Cardiac muscle cell (in vitro differentiated cells and primary cell): Measurements from ENCODE around the gene HEBP2. TPM values are rescaled to one million over a fixed set of nuclear protein-coding genes. Genes with fewer than 3 reads are reported as not detected.

Experiments used
- DNase-seq, 2 donors: peaks; one replicate each; pipeline versions ENCODE4 v3.0.0 to v3.0.0-alpha.2; 2010 to 2017; ENCODE audit warnings: low read depth in 1 of 2, low spot score in 1 of 2
- H3K27ac ChIP-seq: fragments of 200-600 bp; sonication (generic); 2 replicates; pipeline ENCODE4 v1.5.1; 2016
- H3K27me3 ChIP-seq: fragments of 200-600 bp; sonication (generic); 2 replicates; pipeline ENCODE4 v1.6.0; 2016; ENCODE audit warnings: control low read depth
- H3K36me3 ChIP-seq: fragments of 200-600 bp; sonication (generic); 2 replicates; pipeline ENCODE4 v1.5.1; 2016; ENCODE audit warnings: control low read depth
- H3K4me1 ChIP-seq: fragments of 200-600 bp; sonication (generic); 2 replicates; pipeline ENCODE4 v1.8.1; 2017; ENCODE audit warnings: low read depth, mild to moderate bottlenecking, mixed run types
- H3K4me3 ChIP-seq: fragments of 200-600 bp; sonication (generic); 2 replicates; pipeline ENCODE4 v1.5.1; 2016; ENCODE audit warnings: mild to moderate bottlenecking
- H3K9me3 ChIP-seq: fragments of 200-600 bp; sonication (generic); 2 replicates; pipeline ENCODE4 v1.5.1; 2017; ENCODE audit warnings: low read depth, mild to moderate bottlenecking, control low read depth
- CTCF ChIP-seq: IDR thresholded peaks from 2 replicates; pipeline ENCODE4 v1.5.1; 2012; ENCODE audit warnings: low read depth, mild to moderate bottlenecking, low read length
- polyA plus RNA-seq: library from polyadenylated mRNA; unstranded; fragments of >200 nt; fragmentation: Nextera tagmentation; extraction: Ambion mirVana; gene quantifications from 2 replicates; pipeline ENCODE4 v1.2.1, GENCODE V29; 2016
- total RNA-seq: library from RNA; depleted of rRNA; stranded (reverse); fragments of >200 nt; gene quantifications from 2 replicates; pipeline ENCODE4 v1.2.3, GENCODE V29; 2016

Gene HEBP2
- total and polyA plus RNA-seq, 2 experiments from 2014 or later = 55.9 to 109 TPM

GRCh38 chr6:138434096-138434495 lies 30.1 kb downstream of the HEBP2 start:
- H3K27ac ChIP-seq = no peak overlapping the region
- DNase-seq = no peak
- H3K4me1 ChIP-seq = peaks cover 20% of the 10 kb centered on the region
- H3K27me3 ChIP-seq = no peaks in the 10 kb centered on the region
- no peak for TF ChIP-seq CTCF
- no peaks in the 10 kb centered on the region for H3K9me3 ChIP-seq
- no peak overlapping the region for H3K4me3 ChIP-seq
- no peaks in the 10 kb centered on the region for H3K36me3 ChIP-seq

- Histone ChIP-seq H3K4me3 (no peak overlapping the region), H3K9me3 (no peaks in the 10 kb centered on the region), H3K36me3 (no peaks in the 10 kb centered on the region)
Measured at GRCh38 chr6:138434925-138435324, 30.9 kb downstream of the HEBP2 start.

GRCh38 chr6:138439546-138439945 lies 35.5 kb downstream of the HEBP2 start:
- no peak for TF ChIP-seq CTCF
- no peaks in the 10 kb centered on the region for H3K4me1 ChIP-seq
- no peaks in the 10 kb centered on the region for H3K36me3 ChIP-seq
- H3K27ac ChIP-seq = no peak overlapping the region
- DNase-seq = no peak
- no peaks in the 10 kb centered on the region for H3K27me3 ChIP-seq
- no peak overlapping the region for H3K4me3 ChIP-seq
- no peaks in the 10 kb centered on the region for H3K9me3 ChIP-seq

More at GRCh38 chr6:138434925-138435324, 30.9 kb downstream of the HEBP2 start:
- H3K4me1 ChIP-seq = peaks cover 12% of the 10 kb centered on the region
- TF ChIP-seq CTCF = no peak
- H3K27ac ChIP-seq = no peak overlapping the region
- DNase-seq = no peak
- H3K27me3 ChIP-seq = no peaks in the 10 kb centered on the region

- Histone ChIP-seq H3K36me3 (no peaks in the 10 kb centered on the region), H3K27me3 (no peaks in the 10 kb centered on the region), H3K9me3 (no peaks in the 10 kb centered on the region), H3K4me1 (no peaks in the 10 kb centered on the region), H3K27ac (no peak overlapping the region), H3K4me3 (no peak overlapping the region)
- no peak for TF ChIP-seq CTCF
- DNase-seq = no peak
Measured at GRCh38 chr6:138440296-138440695, 36.3 kb downstream of the HEBP2 start.

DNA sequence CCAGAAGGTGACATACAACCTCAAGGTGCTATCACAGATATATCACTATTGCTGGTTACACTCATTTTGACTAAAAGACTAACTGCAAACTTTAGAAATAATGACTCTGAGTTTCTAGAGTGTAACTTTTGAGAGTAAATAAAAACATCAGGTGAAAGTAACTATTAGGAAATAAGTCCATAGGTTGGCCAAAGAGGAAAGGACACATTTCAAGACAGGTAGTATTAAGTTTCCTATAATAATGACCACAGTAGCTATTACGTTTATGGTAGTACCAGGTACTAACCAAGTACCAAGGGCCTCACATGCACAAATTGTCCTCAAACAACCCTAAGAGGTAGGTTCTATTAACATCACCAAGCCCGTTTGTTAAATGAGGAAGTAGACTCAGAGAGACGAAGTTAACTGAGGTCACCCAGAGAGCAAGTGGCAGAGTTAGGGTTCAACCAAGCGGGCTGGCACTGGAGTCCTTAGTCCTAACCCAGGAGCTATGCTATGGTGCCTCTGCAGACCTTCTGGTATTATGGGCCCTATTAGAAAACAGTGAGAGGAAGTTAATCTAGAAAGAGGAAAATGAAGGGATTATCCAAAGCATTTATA lies 36.8 kb downstream of the HEBP2 start:
- no peak for TF ChIP-seq CTCF
- no peak overlapping the region for H3K4me3 ChIP-seq
- no peaks in the 10 kb centered on the region for H3K9me3 ChIP-seq
- DNase-seq = no peak
- H3K27ac ChIP-seq = no peak overlapping the region
- no peaks in the 10 kb centered on the region for H3K36me3 ChIP-seq
- no peaks in the 10 kb centered on the region for H3K4me1 ChIP-seq
- H3K27me3 ChIP-seq = no peaks in the 10 kb centered on the region
